Peyer's patch (tissue), 4 donors: ENCODE measurements around the gene TOMM34. TPM values are rescaled to one million over a fixed set of nuclear protein-coding genes. Genes with fewer than 3 reads are reported as not detected.
A peak's percentile ranks its signal among the peaks of the same experiment; 100 is the strongest.

Source experiments
- DNase-seq, 3 donors: peaks; one replicate each; pipeline ENCODE4 v3.0.0-alpha.2; 2017 to 2019
- H3K27ac ChIP-seq, 4 donors: fragments of 200-600 bp; sonication (generic); one replicate each; pipeline ENCODE4 v1.5.1; 2016 to 2019
- H3K27me3 ChIP-seq, 2 donors: fragments of 200-600 bp; sonication (generic); one replicate each; pipeline ENCODE4 v1.5.1; 2019
- H3K36me3 ChIP-seq, 3 donors: fragments of 200-600 bp; sonication (generic); one replicate each; pipeline ENCODE4 v1.5.1; 2016 to 2019
- H3K4me1 ChIP-seq, 4 donors: fragments of 200-600 bp; sonication (generic); one replicate each; pipeline ENCODE4 v1.5.1; 2016 to 2019
- H3K4me3 ChIP-seq, 4 donors: fragments of 200-600 bp; sonication (generic); 1 replicate in 3 of 4; 2 replicates in 1 of 4; pipeline ENCODE4 v1.5.1; 2016 to 2019; ENCODE audit warnings: mild to moderate bottlenecking in 1 of 4
- H3K9me3 ChIP-seq, 4 donors: fragments of 200-600 bp; sonication (generic); one replicate each; pipeline ENCODE4 v1.5.1; 2016 to 2019; ENCODE audit warnings: mild to moderate bottlenecking in 1 of 4
- POLR2A ChIP-seq, 2 donors: fragments of 450-650 bp; IDR thresholded peaks; one replicate each; pipeline ENCODE4 v1.5.1; 2017; ENCODE audit warnings: antibody characterized with exemption in 2 of 2, mild to moderate bottlenecking in 2 of 2, moderate library complexity in 2 of 2
- total RNA-seq, 4 donors: library from RNA; depleted of rRNA; stranded (reverse); fragments of >200 nt; gene quantifications; one replicate each; pipeline ENCODE4 v1.1.0, GENCODE V29; 2016
- TF ChIP-seq, protein P1 (sequence below), 6 experiments: fragments of 450-650 bp in 4 of 6; fragments of 200-600 bp in 2 of 6; sonication (generic) in 1 of 6; IDR thresholded peaks; one replicate each; pipeline ENCODE4 v1.5.1; 2017 to 2019; ENCODE audit warnings: antibody characterized with exemption in 6 of 6, mild to moderate bottlenecking in 3 of 6, moderate library complexity in 1 of 6

The TOMM34 gene
- total RNA-seq, 4 donors from 2014 or later: 8.4 to 19.0 (median 12.2) TPM

DNA sequence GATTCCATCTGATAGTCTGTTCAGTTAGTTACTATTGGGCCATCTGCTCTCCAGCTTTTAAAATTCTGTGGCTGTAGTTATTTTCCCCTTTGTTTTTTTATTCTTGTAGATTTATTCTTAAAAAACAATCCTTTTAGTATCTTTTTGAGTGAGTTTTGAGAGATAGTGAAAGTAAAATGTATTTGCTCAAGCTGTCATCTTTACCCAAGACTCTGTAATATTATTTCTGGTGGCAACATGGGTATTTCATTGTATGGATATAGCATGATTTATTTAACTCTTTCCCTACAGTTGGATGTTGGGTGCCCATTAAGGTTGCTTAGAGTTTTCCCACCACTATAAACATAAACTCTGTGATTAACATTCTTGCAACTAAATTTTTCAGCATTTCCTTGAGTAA lies 30.8 kb upstream of the TOMM34 start:
- TF ChIP-seq, protein P1, sequence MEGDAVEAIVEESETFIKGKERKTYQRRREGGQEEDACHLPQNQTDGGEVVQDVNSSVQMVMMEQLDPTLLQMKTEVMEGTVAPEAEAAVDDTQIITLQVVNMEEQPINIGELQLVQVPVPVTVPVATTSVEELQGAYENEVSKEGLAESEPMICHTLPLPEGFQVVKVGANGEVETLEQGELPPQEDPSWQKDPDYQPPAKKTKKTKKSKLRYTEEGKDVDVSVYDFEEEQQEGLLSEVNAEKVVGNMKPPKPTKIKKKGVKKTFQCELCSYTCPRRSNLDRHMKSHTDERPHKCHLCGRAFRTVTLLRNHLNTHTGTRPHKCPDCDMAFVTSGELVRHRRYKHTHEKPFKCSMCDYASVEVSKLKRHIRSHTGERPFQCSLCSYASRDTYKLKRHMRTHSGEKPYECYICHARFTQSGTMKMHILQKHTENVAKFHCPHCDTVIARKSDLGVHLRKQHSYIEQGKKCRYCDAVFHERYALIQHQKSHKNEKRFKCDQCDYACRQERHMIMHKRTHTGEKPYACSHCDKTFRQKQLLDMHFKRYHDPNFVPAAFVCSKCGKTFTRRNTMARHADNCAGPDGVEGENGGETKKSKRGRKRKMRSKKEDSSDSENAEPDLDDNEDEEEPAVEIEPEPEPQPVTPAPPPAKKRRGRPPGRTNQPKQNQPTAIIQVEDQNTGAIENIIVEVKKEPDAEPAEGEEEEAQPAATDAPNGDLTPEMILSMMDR (IDR thresholded peaks at IDR 0.05): no peak
- TF ChIP-seq POLR2A (IDR thresholded peaks at IDR 0.05): no peak
- DNase-seq: no peak
- Histone ChIP-seq H3K36me3 (peaks cover 0 to 36% (median 0%) of the 10 kb centered on the region in 3 donors), H3K9me3 (no peaks in the 10 kb centered on the region), H3K4me1 (peaks cover 0 to 15% (median 4%) of the 10 kb centered on the region in 4 donors), H3K4me3 (peak overlapping the region in 1 of 4 donors; percentile 5), H3K27ac (peak overlapping the region; percentile 1 to 65 (median 22)), H3K27me3 (no peaks in the 10 kb centered on the region)

DNA sequence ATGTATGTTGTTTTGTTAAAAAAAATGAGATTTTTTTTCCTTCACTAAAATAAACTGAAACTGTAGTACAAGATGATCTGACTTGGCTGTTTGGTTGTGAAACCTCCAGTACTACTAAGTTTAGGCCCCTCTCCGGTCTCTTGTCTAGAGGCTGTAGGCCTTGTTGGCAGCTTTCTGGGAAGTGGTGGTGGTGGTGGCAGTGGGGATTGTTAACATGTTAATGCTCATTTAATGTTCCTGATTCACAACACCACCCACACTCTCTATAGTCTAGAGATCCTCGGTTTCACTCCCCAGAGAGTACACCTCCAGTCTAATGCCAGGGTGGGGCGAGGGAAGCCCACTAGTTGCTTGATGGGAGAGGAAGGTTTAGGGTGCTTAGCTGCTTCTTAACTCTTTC lies 30.2 kb upstream of the TOMM34 start:
- peak in 1 of 3 donors; percentile 32 for DNase-seq
- Histone ChIP-seq H3K36me3 (peaks cover 0 to 36% (median 0%) of the 10 kb centered on the region in 3 donors), H3K4me3 (peak overlapping the region in 1 of 4 donors; percentile 5), H3K27ac (peak overlapping the region; percentile 1 to 65 (median 22)), H3K9me3 (no peaks in the 10 kb centered on the region), H3K27me3 (no peaks in the 10 kb centered on the region), H3K4me1 (peaks cover 0 to 15% (median 4%) of the 10 kb centered on the region in 4 donors)
- TF ChIP-seq, protein P1 (IDR thresholded peaks at IDR 0.05): no peak
- TF ChIP-seq POLR2A (IDR thresholded peaks at IDR 0.05): no peak

DNA sequence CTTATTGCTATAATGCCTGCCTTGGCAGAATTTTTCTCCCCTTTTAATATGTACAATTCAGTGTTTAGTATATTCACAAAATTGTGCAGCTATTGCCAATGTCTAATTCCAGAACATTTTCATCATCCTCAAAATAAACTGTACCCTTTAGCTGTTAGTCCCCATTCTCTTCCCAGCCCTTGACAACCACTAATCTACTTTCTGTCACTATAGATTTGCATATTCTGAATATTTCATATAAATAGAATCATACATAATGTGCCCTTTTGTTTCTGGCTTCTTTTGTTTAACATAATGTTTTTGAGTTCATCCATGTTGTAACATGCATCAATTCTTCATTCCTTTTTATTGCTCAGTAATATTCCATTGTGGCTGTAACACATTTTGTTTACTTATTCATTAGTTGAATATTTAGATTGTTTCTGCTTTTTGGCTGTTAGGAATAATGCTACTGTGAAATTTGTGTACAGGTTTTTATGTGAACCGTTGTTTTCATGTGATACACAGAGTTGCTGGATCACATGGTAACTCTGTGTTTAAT lies 28.5 kb upstream of the TOMM34 start:
- DNase-seq: no peak
- Histone ChIP-seq H3K4me1 (peaks cover 0 to 8% (median 4%) of the 10 kb centered on the region in 4 donors), H3K4me3 (no peak overlapping the region), H3K27ac (no peak overlapping the region), H3K9me3 (no peaks in the 10 kb centered on the region), H3K27me3 (no peaks in the 10 kb centered on the region), H3K36me3 (peaks cover 0 to 38% (median 0%) of the 10 kb centered on the region in 3 donors)
- TF ChIP-seq, protein P1 (IDR thresholded peaks at IDR 0.05): no peak
- no peak for TF ChIP-seq POLR2A (IDR thresholded peaks at IDR 0.05)

DNA sequence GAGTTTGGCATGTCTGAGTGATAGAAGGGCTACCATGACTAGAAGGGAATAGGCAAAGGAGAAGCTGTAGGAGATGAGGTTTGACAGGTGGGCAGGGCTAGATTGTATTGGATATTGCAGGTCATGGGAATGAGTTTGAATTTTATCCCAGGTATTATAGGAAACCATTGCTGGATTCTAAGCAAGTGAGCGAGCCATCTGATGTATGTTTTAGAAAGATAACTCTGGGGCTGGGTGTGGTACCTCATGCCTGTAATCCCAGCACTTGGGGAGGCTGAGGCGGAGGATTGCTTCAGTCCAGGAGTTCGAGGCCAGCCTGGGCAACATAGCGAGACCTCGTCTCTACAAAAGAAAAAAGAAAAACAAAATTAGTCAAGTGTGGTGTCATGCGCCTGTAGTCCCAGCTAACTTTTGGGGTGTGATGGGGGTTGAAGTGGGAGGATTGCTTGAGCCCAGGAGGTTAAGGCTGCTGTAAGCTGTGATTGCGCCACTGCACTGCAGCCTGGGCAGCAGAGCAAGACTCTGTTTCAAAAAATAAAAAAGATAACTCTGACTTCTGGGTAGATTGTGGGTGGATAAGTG lies 23.0 kb upstream of the TOMM34 start:
- Histone ChIP-seq H3K36me3 (peaks cover 0 to 70% (median 0%) of the 10 kb centered on the region in 3 donors), H3K4me1 (peaks cover 0 to 11% (median 0%) of the 10 kb centered on the region in 4 donors), H3K4me3 (no peak overlapping the region), H3K27me3 (no peaks in the 10 kb centered on the region), H3K27ac (no peak overlapping the region), H3K9me3 (no peaks in the 10 kb centered on the region)
- no peak for DNase-seq
- TF ChIP-seq, protein P1 (IDR thresholded peaks at IDR 0.05): no peak

DNA sequence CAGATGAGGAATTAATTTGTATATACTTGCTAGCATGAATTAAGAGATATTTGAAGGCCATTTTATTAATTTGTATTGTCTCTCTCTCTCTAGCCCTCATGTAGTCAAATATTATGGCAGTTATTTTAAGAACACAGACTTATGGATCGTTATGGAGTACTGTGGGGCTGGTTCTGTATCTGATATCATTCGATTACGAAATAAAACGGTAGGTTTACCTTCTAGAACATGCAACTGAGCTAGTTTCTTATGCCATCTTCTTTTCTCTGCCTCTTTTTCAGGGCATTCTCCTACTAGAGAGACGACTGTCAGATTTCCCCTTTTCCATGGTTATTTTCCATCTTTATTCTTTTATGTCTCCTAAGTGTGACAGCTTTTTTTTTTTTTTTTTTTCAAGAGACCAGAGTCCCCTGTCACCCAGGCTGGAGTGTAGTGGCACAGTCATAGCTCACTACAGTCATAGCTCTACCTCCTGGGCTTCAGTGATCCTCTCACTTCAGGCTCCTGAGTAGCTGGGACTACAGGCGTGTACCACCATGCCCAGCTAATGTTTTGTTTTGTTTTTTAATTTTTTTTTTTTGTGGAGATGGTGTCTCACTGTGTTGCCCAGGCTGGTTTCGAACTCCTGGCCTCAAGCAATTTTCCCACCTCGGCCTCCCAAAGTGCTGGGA lies 21.7 kb upstream of the TOMM34 start:
- peaks cover 0 to 14% (median 0%) of the 10 kb centered on the region in 4 donors for H3K4me1 ChIP-seq
- H3K9me3 ChIP-seq: no peaks in the 10 kb centered on the region
- no peak overlapping the region for H3K4me3 ChIP-seq
- TF ChIP-seq, protein P1 (IDR thresholded peaks at IDR 0.05): no peak
- TF ChIP-seq POLR2A (IDR thresholded peaks at IDR 0.05): no peak
- peak overlapping the region in 1 of 4 donors; percentile 18 for H3K27ac ChIP-seq
- H3K27me3 ChIP-seq: no peaks in the 10 kb centered on the region
- no peak for DNase-seq
- peaks cover 0 to 58% (median 0%) of the 10 kb centered on the region in 3 donors for H3K36me3 ChIP-seq
